Smooth muscle cell (in vitro differentiated cells): ENCODE results near the gene NUDCD2. TPM values are rescaled to one million over a fixed set of nuclear protein-coding genes. Genes with fewer than 3 reads are reported as not detected.
A peak's percentile ranks its signal among the peaks of the same experiment; 100 is the strongest.

Source experiments
- DNase-seq: peaks from one replicate; lab custom pipeline; 2025; ENCODE audit not compliant: unreplicated experiment; lab: John Stamatoyannopoulos, UW
- H2AFZ ChIP-seq: fragments of 200-600 bp; sonication (generic); 2 replicates; pipeline ENCODE4 v1.6.0; 2016; ENCODE audit warnings: antibody characterized with exemption, low read depth, mild to moderate bottlenecking
- H3F3A ChIP-seq: fragments of 200-600 bp; sonication (generic); 2 replicates; pipeline ENCODE4 v1.6.0; 2017; ENCODE audit warnings: antibody characterized with exemption, low read depth
- H3K27ac ChIP-seq: fragments of 200-600 bp; sonication (generic); 2 replicates; pipeline ENCODE4 v1.5.1; 2016; ENCODE audit warnings: low read depth, mild to moderate bottlenecking
- H3K27me3 ChIP-seq: fragments of 200-600 bp; sonication (generic); 2 replicates; pipeline ENCODE4 v1.6.1; 2016; ENCODE audit warnings: low read depth, mild to moderate bottlenecking
- H3K36me3 ChIP-seq: fragments of 200-600 bp; sonication (generic); 2 replicates; pipeline ENCODE4 v1.5.1; 2016; ENCODE audit warnings: low read depth
- H3K4me1 ChIP-seq: fragments of 200-600 bp; sonication (generic); 2 replicates; pipeline ENCODE4 v1.5.1; 2016; ENCODE audit warnings: low read depth
- H3K4me2 ChIP-seq: fragments of 200-600 bp; sonication (generic); 2 replicates; pipeline ENCODE4 v1.6.0; 2016; ENCODE audit warnings: mild to moderate bottlenecking
- H3K4me3 ChIP-seq: fragments of 200-600 bp; sonication (generic); 2 replicates; pipeline ENCODE4 v1.5.1; 2016; ENCODE audit warnings: mild to moderate bottlenecking
- H3K79me2 ChIP-seq: fragments of 200-600 bp; sonication (generic); 2 replicates; pipeline ENCODE4 v1.6.0; 2016; ENCODE audit warnings: low read depth, mild to moderate bottlenecking
- H3K9ac ChIP-seq: fragments of 200-600 bp; sonication (generic); 2 replicates; pipeline ENCODE4 v1.6.0; 2016; ENCODE audit warnings: low read depth
- H3K9me3 ChIP-seq: fragments of 200-600 bp; sonication (generic); replicated peaks from 2 replicates; pipeline ENCODE4 v1.5.1; 2016; ENCODE audit warnings: low read depth
- H4K20me1 ChIP-seq: fragments of 200-600 bp; sonication (generic); 2 replicates; pipeline ENCODE4 v1.6.0; 2016; ENCODE audit warnings: low read depth
- WGBS: methylation state at CpG from one replicate; pipeline ENCODE4 v1.1.7; 2016; ENCODE audit warnings: low lambda C conversion rate; 5-methylcytosine and 5-hydroxymethylcytosine counted together
- polyA plus RNA-seq: library from polyadenylated mRNA; unstranded; fragments of >200 nt; fragmentation: Nextera tagmentation; extraction: Ambion mirVana; gene quantifications from 2 replicates; pipeline ENCODE4 v1.2.1, GENCODE V29; 2016
- total RNA-seq: library from RNA; depleted of rRNA; stranded (reverse); fragments of >200 nt; gene quantifications from 2 replicates; pipeline ENCODE4 v1.2.3, GENCODE V29; 2014
- TF ChIP-seq, protein P1 (sequence below): fragments of 200-600 bp; sonication (generic); IDR thresholded peaks from 2 replicates; pipeline ENCODE4 v1.5.1; 2017; ENCODE audit warnings: borderline replicate concordance, mild to moderate bottlenecking, antibody characterized with exemption; ENCODE audit not compliant: insufficient read depth, poor library complexity, severe bottlenecking

NUDCD2 gene, protein sequence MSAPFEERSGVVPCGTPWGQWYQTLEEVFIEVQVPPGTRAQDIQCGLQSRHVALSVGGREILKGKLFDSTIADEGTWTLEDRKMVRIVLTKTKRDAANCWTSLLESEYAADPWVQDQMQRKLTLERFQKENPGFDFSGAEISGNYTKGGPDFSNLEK
- 6.4 and 7.7 TPM in 2 replicates for total RNA-seq
- 31.7 and 33.7 TPM in 2 replicates for polyA plus RNA-seq

DNA sequence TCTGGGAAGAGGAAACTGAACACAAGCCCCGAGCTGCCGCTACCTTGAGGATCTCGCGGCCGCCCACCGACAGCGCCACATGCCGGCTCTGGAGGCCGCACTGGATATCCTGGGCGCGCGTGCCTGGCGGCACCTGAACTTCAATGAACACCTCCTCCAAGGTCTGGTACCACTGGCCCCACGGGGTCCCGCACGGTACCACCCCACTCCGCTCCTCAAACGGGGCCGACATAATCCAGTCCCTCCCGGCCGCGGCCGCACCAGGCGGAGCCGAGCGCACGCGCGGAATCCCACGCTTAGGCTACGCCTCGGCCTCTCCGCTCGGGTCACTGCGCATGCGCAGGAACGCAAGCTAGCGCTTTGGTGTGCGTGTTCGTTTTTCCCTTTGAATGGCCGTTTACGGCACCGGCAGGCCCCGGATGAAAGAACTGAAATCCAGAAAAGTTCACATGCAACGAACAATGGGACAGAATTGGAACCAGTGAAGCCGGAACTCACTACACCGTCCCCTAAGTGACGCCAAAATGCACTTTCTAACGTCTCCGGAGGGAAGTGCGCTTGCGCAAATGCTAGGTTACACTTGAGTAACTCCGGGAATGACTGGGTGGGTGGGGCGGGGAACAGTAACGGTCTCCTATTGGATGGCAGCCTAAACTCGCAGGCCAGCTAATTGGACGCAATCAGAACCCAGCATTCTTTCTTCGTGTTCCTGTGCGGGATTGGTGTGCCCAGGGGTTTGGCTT lies at the start of gene NUDCD2:
Gene NUDCD2 (minus strand): TSS at position 284 of the 743 bp plus-strand sequence. CDS start 52 bp downstream, at position 232.
- no peaks in the 10 kb centered on the region for H4K20me1 ChIP-seq
- no peaks in the 10 kb centered on the region for H3K9me3 ChIP-seq
- peak within 1 kb of the TSS; percentile 94 for H2AFZ ChIP-seq
- WGBS: under 1% methylated on average over 59 of the region's 59 CpGs
- peak within 1 kb of the TSS; percentile 95 for H3K9ac ChIP-seq
- H3K4me3 ChIP-seq: peak within 1 kb of the TSS; percentile 72
- DNase-seq: peak; percentile 99
- H3F3A ChIP-seq: peaks cover 9% of the 10 kb centered on the region
- peak within 1 kb of the TSS; percentile 97 for H3K4me2 ChIP-seq
- no peaks in the 10 kb centered on the region for H3K27me3 ChIP-seq
- TF ChIP-seq, protein P1, sequence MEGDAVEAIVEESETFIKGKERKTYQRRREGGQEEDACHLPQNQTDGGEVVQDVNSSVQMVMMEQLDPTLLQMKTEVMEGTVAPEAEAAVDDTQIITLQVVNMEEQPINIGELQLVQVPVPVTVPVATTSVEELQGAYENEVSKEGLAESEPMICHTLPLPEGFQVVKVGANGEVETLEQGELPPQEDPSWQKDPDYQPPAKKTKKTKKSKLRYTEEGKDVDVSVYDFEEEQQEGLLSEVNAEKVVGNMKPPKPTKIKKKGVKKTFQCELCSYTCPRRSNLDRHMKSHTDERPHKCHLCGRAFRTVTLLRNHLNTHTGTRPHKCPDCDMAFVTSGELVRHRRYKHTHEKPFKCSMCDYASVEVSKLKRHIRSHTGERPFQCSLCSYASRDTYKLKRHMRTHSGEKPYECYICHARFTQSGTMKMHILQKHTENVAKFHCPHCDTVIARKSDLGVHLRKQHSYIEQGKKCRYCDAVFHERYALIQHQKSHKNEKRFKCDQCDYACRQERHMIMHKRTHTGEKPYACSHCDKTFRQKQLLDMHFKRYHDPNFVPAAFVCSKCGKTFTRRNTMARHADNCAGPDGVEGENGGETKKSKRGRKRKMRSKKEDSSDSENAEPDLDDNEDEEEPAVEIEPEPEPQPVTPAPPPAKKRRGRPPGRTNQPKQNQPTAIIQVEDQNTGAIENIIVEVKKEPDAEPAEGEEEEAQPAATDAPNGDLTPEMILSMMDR: no peak
- peaks cover 28% of the 10 kb centered on the region for H3K79me2 ChIP-seq
- peak within 1 kb of the TSS; percentile 97 for H3K27ac ChIP-seq
- no peaks in the 10 kb centered on the region for H3K36me3 ChIP-seq
- peaks cover 22% of the 10 kb centered on the region for H3K4me1 ChIP-seq

- Histone ChIP-seq H3K9me3 (no peaks in the 10 kb centered on the region), H3K27me3 (no peaks in the 10 kb centered on the region), H3K27ac (peak overlapping the region; percentile 61), H4K20me1 (peaks cover 78% of the 10 kb centered on the region), H3K4me2 (peak overlapping the region; percentile 66), H3K9ac (peak overlapping the region; percentile 16), H2AFZ (no peak overlapping the region), H3K4me3 (peak overlapping the region; percentile 32), H3K4me1 (peaks cover 38% of the 10 kb centered on the region), H3F3A (peaks cover 8% of the 10 kb centered on the region), H3K36me3 (peaks cover 21% of the 10 kb centered on the region), H3K79me2 (peaks cover 74% of the 10 kb centered on the region)
- no peak for DNase-seq
- TF ChIP-seq, protein P1: no peak
- 62% methylated on average over 7 of the region's 7 CpGs for WGBS
Measured at GRCh38 chr5:163509291-163509951, 49.5 kb upstream of the NUDCD2 start.

DNA sequence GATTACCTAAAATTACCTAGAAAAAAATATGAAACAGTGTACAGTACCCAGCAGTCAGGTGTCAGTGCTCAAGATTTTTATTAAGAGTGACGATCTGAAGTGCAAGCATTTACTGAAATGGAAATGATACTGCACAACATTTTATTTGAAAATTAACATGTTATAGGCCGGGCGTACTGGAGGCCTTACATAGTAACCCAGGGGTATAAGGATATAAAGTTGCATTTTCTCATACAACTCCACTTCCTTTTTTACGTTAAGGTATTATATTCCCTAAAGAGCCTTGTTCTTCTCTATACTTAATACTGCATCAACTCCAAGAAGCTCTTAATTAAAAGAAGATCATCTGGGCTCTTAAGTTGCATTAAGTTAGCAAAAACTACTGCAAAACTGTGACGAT lies 48.9 kb upstream of the NUDCD2 start:
- Histone ChIP-seq H3K9ac (peak overlapping the region; percentile 1), H3K27ac (peak overlapping the region; percentile 61), H3K27me3 (no peaks in the 10 kb centered on the region), H3K9me3 (no peaks in the 10 kb centered on the region), H3K4me3 (peak overlapping the region; percentile 32), H3F3A (peaks cover 15% of the 10 kb centered on the region), H3K4me1 (peaks cover 43% of the 10 kb centered on the region), H4K20me1 (peaks cover 75% of the 10 kb centered on the region), H2AFZ (no peak overlapping the region), H3K4me2 (peak overlapping the region; percentile 66), H3K79me2 (peaks cover 72% of the 10 kb centered on the region), H3K36me3 (peaks cover 17% of the 10 kb centered on the region)
- WGBS: 87% methylated on average over 5 of the region's 5 CpGs
- TF ChIP-seq, protein P1: no peak
- no peak for DNase-seq
